Measurements from ENCODE around the gene GALNTL6. TPM values are rescaled to one million over a fixed set of nuclear protein-coding genes. Genes with fewer than 3 reads are reported as not detected.

Gene GALNTL6
- polyA plus RNA-seq, 1 donor (not counting 4 experiments of a cell fraction or from before 2014, with no cell fraction given) = not detected

DNA sequence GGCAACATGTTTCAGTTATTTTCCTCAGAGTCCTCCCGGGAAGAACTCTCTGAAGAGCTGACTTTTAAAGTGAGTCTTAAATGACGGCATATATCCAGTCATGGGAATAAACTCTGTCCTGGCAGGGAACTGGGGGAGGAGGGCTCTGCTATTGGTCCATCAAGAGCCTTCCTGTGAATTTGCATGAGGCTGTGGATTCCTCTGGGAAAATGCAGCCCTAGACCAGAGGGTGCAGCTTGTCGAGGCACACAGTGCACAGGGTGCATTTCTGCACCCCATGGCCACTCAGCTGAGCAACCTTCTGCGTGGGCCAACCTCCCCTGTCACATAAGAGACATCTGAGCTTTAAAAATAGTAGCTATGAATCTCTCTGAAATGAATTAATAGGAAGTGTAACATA lies 360.0 kb downstream of the GALNTL6 start:
- DNase-seq (ENCODE audit: low read depth, low spot score) (no peak), FAIRE-seq (no peak)
- dilution Hi-C loops (cut with MboI; ENCODE audit: extremely low pct_ligation_motif_present, low sequenced_read_pairs) = no loop called here
- Histone ChIP-seq H3K9me1 (ENCODE audit: control insufficient read depth, extremely low read depth, insufficient read depth, low read length) (no peaks in the 10 kb centered on the region), H3K4me3 (ENCODE audit: control insufficient read depth in 2 of 3, extremely low read depth in 1 of 3, insufficient read depth in 2 of 3, low read depth in 1 of 3, low read length in 3 of 3) (no peak overlapping the region), H3K4me1 (ENCODE audit: control insufficient read depth, extremely low read depth, insufficient read depth, low read length) (no peaks in the 10 kb centered on the region), H4K20me1 (ENCODE audit: control insufficient read depth, extremely low read depth, insufficient read depth, low read length) (no peaks in the 10 kb centered on the region), H3K4me2 (ENCODE audit: control insufficient read depth, extremely low read depth, insufficient read depth, low read depth, low read length) (no peak overlapping the region), H3K9ac (ENCODE audit: control insufficient read depth, extremely low read depth, insufficient read depth, low read length) (no peak overlapping the region), H3K27me3 (ENCODE audit: control insufficient read depth, extremely low read depth, insufficient read depth, low read length) (no peaks in the 10 kb centered on the region), H3K79me2 (ENCODE audit: control insufficient read depth, insufficient read depth, low read length) (no peaks in the 10 kb centered on the region), H3K9me3 (ENCODE audit: control insufficient read depth, low read depth, low read length) (peaks cover 2% of the 10 kb centered on the region), H2AFZ (ENCODE audit: control insufficient read depth, low read length) (no peak overlapping the region), H3K27ac (ENCODE audit: control insufficient read depth, insufficient read depth, low read length) (no peak overlapping the region), H3K36me3 (ENCODE audit: control insufficient read depth in 2 of 2, extremely low read depth in 1 of 2, insufficient read depth in 2 of 2, low read length in 2 of 2) (no peaks in the 10 kb centered on the region)
- no peak for TF ChIP-seq EZH2 (IDR thresholded peaks at IDR 0.05; ENCODE audit: low read length)
- TF ChIP-seq, protein P1, sequence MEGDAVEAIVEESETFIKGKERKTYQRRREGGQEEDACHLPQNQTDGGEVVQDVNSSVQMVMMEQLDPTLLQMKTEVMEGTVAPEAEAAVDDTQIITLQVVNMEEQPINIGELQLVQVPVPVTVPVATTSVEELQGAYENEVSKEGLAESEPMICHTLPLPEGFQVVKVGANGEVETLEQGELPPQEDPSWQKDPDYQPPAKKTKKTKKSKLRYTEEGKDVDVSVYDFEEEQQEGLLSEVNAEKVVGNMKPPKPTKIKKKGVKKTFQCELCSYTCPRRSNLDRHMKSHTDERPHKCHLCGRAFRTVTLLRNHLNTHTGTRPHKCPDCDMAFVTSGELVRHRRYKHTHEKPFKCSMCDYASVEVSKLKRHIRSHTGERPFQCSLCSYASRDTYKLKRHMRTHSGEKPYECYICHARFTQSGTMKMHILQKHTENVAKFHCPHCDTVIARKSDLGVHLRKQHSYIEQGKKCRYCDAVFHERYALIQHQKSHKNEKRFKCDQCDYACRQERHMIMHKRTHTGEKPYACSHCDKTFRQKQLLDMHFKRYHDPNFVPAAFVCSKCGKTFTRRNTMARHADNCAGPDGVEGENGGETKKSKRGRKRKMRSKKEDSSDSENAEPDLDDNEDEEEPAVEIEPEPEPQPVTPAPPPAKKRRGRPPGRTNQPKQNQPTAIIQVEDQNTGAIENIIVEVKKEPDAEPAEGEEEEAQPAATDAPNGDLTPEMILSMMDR (optimal IDR thresholded peaks at IDR 0.05 in 1 of 3, IDR thresholded peaks at IDR 0.05 in 1 of 3, conservative IDR thresholded peaks at IDR 0.05 in 1 of 3; ENCODE audit: extremely low read depth in 1 of 3, insufficient read depth in 2 of 3, low read length in 3 of 3) = no peak

DNA sequence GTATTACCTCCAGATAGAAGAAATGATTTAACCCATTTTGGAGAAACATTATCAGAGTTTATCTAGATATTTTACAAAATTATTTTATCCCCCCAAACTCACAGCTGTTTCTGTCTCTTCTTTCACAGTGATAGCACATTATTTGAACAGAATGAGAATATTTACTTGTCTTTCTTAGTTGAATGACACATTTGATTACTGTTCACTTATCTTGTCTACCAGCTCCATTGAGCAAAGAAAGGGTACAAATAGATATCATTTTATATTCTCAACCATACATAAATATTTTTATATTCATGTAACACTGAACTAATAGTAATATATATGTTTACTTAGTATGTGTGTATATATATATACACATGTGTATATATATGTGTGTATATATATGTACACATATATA lies 364.2 kb downstream of the GALNTL6 start:
- no peak for FAIRE-seq
- Histone ChIP-seq H2AFZ (ENCODE audit: control insufficient read depth, low read length) (no peak overlapping the region), H3K27ac (ENCODE audit: control insufficient read depth, insufficient read depth, low read length) (no peak overlapping the region), H3K4me1 (ENCODE audit: control insufficient read depth, extremely low read depth, insufficient read depth, low read length) (no peaks in the 10 kb centered on the region), H3K36me3 (ENCODE audit: control insufficient read depth in 2 of 2, extremely low read depth in 1 of 2, insufficient read depth in 2 of 2, low read length in 2 of 2) (no peaks in the 10 kb centered on the region), H3K79me2 (ENCODE audit: control insufficient read depth, insufficient read depth, low read length) (no peaks in the 10 kb centered on the region), H3K9me3 (ENCODE audit: control insufficient read depth, low read depth, low read length) (no peaks in the 10 kb centered on the region), H4K20me1 (ENCODE audit: control insufficient read depth, extremely low read depth, insufficient read depth, low read length) (no peaks in the 10 kb centered on the region), H3K4me3 (ENCODE audit: control insufficient read depth in 2 of 3, extremely low read depth in 1 of 3, insufficient read depth in 2 of 3, low read depth in 1 of 3, low read length in 3 of 3) (no peak overlapping the region), H3K9me1 (ENCODE audit: control insufficient read depth, extremely low read depth, insufficient read depth, low read length) (no peaks in the 10 kb centered on the region), H3K4me2 (ENCODE audit: control insufficient read depth, extremely low read depth, insufficient read depth, low read depth, low read length) (no peak overlapping the region), H3K27me3 (ENCODE audit: control insufficient read depth, extremely low read depth, insufficient read depth, low read length) (no peaks in the 10 kb centered on the region), H3K9ac (ENCODE audit: control insufficient read depth, extremely low read depth, insufficient read depth, low read length) (no peak overlapping the region)
- dilution Hi-C loops (cut with MboI; ENCODE audit: extremely low pct_ligation_motif_present, low sequenced_read_pairs) = no loop called here
- no peak for DNase-seq (ENCODE audit: low read depth, low spot score)
- TF ChIP-seq, protein P1 (optimal IDR thresholded peaks at IDR 0.05 in 1 of 3, IDR thresholded peaks at IDR 0.05 in 1 of 3, conservative IDR thresholded peaks at IDR 0.05 in 1 of 3; ENCODE audit: extremely low read depth in 1 of 3, insufficient read depth in 2 of 3, low read length in 3 of 3) = no peak
- TF ChIP-seq EZH2 (IDR thresholded peaks at IDR 0.05; ENCODE audit: low read length) = no peak

Data from keratinocyte (primary cell).